ENCODE results near the gene STXBP5. TPM values are rescaled to one million over a fixed set of nuclear protein-coding genes. Genes with fewer than 3 reads are reported as not detected.

The STXBP5 gene
- total RNA-seq, 2 experiments from 2014 or later, result 21.0 to 22.5 TPM

- ATAC-seq (ENCODE audit: poor library complexity) (no peak), DNase-seq (no peak)
- POLR2A ChIA-PET, result interaction anchor here (0.9 kb wide), 1 partner anchor 15 kb away, joined by 3 read pairs; no protein-coding TSS in a partner anchor
- Mint-ChIP-seq H3K27me3 (no peaks in the 10 kb centered on the region), H3K36me3 (ENCODE audit: low read depth) (no peaks in the 10 kb centered on the region), H3K4me1 (ENCODE audit: low read depth) (no peaks in the 10 kb centered on the region), H3K27ac (no peak overlapping the region), H3K9me3 (no peaks in the 10 kb centered on the region), H3K4me3 (no peak overlapping the region)
- TF ChIP-seq CTCF (IDR thresholded peaks at IDR 0.05), result no peak
- CTCF ChIA-PET, result no interaction called here
- Histone ChIP-seq H3K4me3 (ENCODE audit: low read length) (no peak overlapping the region), H3K36me3 (ENCODE audit: insufficient read depth, low read length) (no peaks in the 10 kb centered on the region), H3K9me3 (ENCODE audit: control insufficient read depth in 1 of 2, insufficient read depth in 1 of 2, low read length in 2 of 2) (no peaks in the 10 kb centered on the region), H3K4me1 (ENCODE audit: insufficient read depth, low read length) (no peaks in the 10 kb centered on the region), H3K27ac (ENCODE audit: low read depth in 1 of 2, low read length in 2 of 2) (no peak overlapping the region), H3K27me3 (ENCODE audit: control insufficient read depth in 1 of 2, insufficient read depth in 2 of 2, low read length in 2 of 2) (no peaks in the 10 kb centered on the region)
- intact Hi-C loops (cut with DNase I, micrococcal nuclease), result no loop called here
Measured at GRCh38 chr6:147156799-147157382, 47.3 kb upstream of the STXBP5 start.

GRCh38 chr6:147157930-147158329 is 46.3 kb upstream of the STXBP5 start:
- ChIA-PET CTCF (no interaction called here), POLR2A (no interaction called here)
- intact Hi-C loops (cut with DNase I, micrococcal nuclease), result no loop called here
- Histone ChIP-seq H3K4me1 (ENCODE audit: insufficient read depth, low read length) (no peaks in the 10 kb centered on the region), H3K36me3 (ENCODE audit: insufficient read depth, low read length) (no peaks in the 10 kb centered on the region), H3K27ac (ENCODE audit: low read depth in 1 of 2, low read length in 2 of 2) (no peak overlapping the region), H3K4me3 (ENCODE audit: low read length) (no peak overlapping the region), H3K9me3 (ENCODE audit: control insufficient read depth in 1 of 2, insufficient read depth in 1 of 2, low read length in 2 of 2) (no peaks in the 10 kb centered on the region), H3K27me3 (ENCODE audit: control insufficient read depth in 1 of 2, insufficient read depth in 2 of 2, low read length in 2 of 2) (no peaks in the 10 kb centered on the region)
- no peak overlapping the region for H3K4me3 Mint-ChIP-seq
- DNase-seq (no peak), ATAC-seq (ENCODE audit: poor library complexity) (no peak)
- no peaks in the 10 kb centered on the region for H3K27me3 Mint-ChIP-seq
- no peak overlapping the region for H3K27ac Mint-ChIP-seq
- no peaks in the 10 kb centered on the region for H3K9me3 Mint-ChIP-seq
- no peaks in the 10 kb centered on the region for H3K4me1 Mint-ChIP-seq (ENCODE audit: low read depth)
- no peak for TF ChIP-seq CTCF (IDR thresholded peaks at IDR 0.05)
- H3K36me3 Mint-ChIP-seq (ENCODE audit: low read depth), result no peaks in the 10 kb centered on the region

GRCh38 chr6:147158881-147159280 is 45.3 kb upstream of the STXBP5 start:
- H3K27ac Mint-ChIP-seq, result no peak overlapping the region
- no peak for TF ChIP-seq CTCF (IDR thresholded peaks at IDR 0.05)
- no peaks in the 10 kb centered on the region for H3K9me3 ChIP-seq (ENCODE audit: control insufficient read depth in 1 of 2, insufficient read depth in 1 of 2, low read length in 2 of 2)
- no peaks in the 10 kb centered on the region for H3K4me1 ChIP-seq (ENCODE audit: insufficient read depth, low read length)
- no peaks in the 10 kb centered on the region for H3K36me3 ChIP-seq (ENCODE audit: insufficient read depth, low read length)
- H3K27me3 ChIP-seq (ENCODE audit: control insufficient read depth in 1 of 2, insufficient read depth in 2 of 2, low read length in 2 of 2), result no peaks in the 10 kb centered on the region
- no peak overlapping the region for H3K4me3 Mint-ChIP-seq
- H3K4me3 ChIP-seq (ENCODE audit: low read length), result no peak overlapping the region
- no peak for DNase-seq
- no peaks in the 10 kb centered on the region for H3K9me3 Mint-ChIP-seq
- POLR2A ChIA-PET, result no interaction called here
- intact Hi-C loops (cut with DNase I, micrococcal nuclease), result no loop called here
- CTCF ChIA-PET, result no interaction called here
- no peaks in the 10 kb centered on the region for H3K4me1 Mint-ChIP-seq (ENCODE audit: low read depth)
- H3K27me3 Mint-ChIP-seq, result no peaks in the 10 kb centered on the region
- ATAC-seq (ENCODE audit: poor library complexity), result no peak
- H3K36me3 Mint-ChIP-seq (ENCODE audit: low read depth), result no peaks in the 10 kb centered on the region
- H3K27ac ChIP-seq (ENCODE audit: low read depth in 1 of 2, low read length in 2 of 2), result no peak overlapping the region
